ENCODE measurements around the gene GARIN5B.
A peak's percentile ranks its signal among the peaks of the same experiment; 100 is the strongest.

Gene GARIN5B

DNA sequence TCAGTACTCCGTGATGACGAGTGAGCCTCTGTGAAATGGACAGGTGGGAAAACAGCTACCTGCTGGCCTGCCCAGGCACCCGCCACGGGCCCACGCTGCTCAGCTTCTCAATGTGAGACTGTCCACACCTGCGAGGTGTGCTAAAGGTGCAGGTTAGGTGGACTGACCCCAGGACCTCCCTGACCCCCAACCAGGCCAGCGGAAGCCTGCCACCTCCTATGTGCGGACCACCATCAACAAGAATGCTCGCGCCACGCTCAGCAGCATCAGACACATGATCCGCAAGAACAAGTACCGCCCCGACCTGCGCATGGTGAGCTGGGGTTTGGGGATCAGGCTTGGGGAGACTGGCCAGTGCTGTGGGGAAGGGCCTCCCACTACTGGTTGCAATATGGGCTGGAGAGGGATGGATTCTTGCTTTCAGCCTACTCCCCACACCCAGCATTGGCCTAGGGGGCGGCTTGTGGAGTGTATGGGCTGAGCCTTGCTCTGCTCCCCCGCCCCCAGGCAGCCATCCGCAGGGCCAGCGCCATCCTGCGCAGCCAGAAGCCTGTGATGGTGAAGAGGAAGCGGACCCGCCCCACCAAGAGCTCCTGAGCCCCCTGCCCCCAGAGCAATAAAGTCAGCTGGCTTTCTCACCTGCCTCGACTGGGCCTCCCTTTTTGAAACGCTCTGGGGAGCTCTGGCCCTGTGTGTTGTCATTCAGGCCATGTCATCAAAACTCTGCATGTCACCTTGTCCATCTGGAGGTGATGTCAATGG is 24.9 kb upstream of the GARIN5B start:
- no peak for DNase-seq

DNA sequence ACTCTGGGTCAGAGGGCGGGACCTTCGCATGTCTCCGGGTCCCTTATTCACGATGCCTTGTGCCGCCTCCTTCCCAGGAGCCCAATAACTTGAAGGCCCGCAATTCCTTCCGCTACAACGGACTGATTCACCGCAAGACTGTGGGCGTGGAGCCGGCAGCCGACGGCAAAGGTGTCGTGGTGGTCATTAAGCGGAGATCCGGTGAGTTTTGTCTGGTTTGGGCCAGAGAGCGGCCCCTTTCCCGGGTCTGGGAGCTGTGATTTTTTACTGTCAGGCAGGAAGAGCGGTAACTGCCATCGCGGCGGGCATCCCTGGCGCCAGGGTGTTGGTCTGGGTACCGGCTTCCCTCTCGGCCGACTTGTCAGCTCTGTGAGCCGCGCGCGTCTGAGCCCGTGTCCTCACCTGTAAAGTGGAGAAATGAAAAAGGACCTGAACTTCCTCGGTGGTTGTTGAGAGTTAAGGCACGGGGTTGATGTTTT is 23.5 kb upstream of the GARIN5B start:
- DNase-seq, result no peak

DNA sequence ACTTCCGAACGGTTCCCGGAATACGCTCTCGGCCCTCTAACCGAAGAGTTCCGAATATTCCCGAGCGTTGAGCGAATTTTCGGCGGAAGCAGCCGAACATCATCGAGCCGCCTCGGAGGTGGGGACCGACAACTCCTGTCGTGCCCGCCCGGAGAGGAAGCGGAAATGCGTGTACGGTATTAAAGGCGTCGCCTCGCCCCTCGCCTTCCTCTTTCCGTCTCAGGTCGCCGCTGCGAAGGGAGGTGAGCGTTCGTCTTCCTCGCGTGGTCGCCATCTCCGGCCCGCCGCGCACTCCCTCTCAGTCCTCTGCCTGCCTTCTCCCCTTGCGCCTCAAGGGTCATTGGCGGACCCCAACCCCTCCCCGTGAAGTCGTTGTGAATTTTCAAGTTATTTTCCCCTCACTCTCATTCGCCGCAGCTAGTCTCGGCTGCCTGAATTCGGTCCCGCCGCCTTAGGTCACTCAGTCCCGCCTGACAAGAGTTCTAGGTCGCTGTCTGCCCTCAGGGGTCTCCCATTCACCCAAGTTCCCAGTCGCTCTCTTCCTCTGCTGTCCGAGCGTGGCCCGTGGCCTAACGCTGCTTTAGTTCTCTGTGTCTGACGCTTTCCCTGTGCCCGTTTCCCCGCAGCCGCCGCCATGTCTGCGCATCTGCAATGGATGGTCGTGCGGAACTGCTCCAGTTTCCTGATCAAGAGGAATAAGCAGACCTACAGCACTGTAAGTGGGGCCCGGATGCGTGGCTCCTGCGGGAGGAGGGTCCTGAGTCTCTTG is 22.8 kb upstream of the GARIN5B start, which contains the start of gene RPL28:
RPL28 (plus strand) TSS at position 209 of the 769 bp plus-strand sequence; CDS start at position 635, 426 bp downstream.
- DNase-seq, result peak; percentile 99

DNA sequence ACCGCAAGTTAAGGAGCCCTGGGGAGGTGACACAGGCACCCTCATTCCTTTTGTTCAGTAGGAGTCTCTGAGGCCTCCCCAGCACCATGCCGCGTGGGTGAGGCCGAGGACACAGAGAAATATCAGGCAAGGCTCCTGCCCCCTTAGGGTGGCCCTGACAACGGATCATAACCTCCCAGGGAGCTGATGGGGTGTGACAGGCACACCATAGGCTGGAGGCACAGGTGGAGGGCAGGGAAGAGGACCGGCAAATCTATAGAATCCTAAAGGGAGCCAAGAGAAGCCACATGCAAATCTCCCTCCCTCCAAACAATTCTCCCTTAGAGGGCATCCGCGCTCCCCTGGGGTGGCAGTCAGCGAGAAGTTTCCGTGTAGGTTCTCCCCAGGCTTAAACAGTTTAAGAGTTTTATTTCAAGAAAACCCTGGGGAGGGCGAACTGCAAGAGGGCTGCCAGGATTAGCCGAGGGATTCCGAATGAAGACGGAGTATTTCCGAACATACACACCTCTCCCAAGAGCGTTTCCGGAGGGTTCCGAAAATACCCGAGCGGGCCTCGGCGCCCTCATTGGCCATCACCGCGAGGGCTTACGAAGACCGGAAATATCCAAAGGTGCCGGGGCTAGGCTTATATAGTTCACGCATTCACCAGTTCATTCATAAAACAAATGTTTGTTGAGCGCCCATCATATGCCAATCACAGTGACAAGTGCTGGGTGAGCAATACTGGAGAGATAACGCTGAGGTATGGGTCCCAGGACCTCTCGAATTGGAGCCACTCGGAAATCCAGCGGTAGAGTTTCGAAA is 22.1 kb upstream of the GARIN5B start:
- peak; percentile 96 for DNase-seq

DNA sequence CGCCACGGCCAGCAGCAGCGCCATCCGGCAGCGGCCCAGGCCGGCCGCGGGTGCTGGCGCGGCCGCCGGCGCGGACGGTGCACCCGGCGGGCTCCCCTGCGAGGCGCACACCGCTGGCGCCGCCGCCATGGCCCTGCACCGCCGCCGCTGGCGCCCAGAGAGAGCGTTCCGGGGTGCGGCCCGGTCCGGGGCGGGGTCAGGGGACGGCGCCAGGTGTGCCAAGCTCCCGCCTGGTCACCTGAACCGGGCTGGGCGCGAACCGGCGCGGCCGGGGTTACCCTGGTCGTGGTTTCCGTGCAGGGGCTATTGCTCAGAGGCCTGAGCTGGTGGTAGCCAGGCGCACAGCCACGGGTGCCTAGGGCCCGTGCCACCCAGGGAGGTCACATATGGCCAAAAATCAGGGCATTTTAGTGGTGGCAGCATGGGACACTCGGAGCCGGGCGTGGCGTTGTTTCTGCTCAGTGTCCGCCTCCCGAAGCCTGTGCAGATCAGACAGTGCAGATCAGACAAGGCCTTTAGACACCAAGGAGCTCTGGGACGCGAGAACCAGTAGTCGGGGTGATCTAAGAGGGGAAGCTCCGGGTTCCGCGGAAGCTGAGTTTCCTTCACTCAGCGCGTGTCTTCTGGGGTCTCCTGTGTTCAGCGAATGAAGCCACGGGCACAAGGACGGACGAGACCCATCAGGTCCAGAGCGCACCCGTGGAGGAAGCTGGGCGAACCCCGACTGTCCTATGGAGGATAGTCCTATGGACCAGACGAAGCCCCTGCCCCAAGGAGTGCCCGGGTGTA is 21.3 kb upstream of the GARIN5B start, which contains the start of gene TMEM238:
TMEM238 (minus strand) TSS at position 162 of the 789 bp plus-strand sequence; CDS start at position 129, 33 bp downstream.
- peak; percentile 31 for DNase-seq

DNA sequence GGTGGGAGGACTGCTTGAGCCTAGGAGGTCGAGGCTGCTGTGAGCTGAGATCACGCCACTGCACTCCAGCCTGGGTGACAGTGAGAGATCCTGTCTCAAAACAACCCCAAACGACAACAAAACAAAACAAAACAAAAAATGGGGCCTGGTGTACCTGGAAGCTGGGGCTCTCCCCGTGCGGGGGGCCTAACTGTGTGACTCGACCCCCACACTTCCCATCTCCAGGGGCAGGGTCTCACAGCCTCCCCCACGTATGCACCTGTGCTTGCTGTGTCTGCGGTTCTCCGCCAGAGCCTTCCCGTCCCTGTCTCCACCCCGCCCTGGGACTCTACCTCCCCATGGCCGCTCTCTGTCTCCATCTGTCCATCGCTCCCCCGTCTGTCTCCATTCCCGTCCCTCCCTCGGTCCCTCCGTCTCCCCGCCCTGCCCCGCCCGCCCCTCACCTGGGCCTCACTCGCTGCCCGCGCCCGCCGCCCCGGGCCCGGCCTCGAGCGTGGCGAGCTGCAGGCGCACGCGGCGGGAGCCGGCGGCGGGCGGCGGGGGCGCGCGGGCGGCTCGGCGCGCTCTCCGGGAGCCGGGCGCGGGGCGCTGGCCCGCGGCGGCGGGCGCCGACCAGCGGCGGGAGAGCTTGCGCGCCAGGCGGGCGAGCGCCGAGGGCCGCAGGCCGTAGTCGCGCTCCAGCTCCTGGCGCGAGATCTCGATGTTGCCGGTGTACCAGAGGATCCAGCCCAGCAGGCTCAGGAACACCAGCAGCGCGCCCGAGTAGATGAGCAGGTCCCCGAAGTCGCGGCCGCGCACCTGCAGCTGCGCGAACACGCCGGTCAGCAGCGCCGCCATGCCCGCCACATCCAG is 20.4 kb upstream of the GARIN5B start:
- DNase-seq, result peak; percentile 55

DNA sequence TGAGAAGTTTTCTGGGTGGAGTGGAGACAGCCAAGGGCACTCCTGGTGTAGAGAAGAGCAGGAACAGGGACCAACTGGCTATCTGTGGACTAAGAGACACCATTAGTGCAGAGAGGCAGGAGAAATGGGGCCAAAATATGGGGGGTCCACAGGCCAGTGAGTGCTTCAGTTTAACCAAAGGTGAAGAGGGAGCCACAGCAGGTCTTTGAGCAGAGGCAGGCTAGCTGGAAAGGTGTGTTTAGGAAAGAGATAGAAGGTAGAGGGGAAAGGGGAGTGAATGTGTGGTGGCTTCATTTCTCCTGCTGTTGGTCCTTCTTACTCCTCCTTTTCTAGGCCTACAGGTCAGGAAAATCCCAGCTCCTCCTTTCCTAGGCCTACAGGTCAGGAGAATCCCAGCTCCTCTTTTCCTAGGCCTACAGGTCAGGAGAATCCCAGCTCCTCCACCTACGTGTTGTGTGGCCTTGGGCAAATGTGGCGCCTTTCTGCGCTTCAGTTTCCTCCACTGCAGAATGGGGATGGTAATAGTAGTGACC is 19.5 kb upstream of the GARIN5B start:
- no peak for DNase-seq

DNA sequence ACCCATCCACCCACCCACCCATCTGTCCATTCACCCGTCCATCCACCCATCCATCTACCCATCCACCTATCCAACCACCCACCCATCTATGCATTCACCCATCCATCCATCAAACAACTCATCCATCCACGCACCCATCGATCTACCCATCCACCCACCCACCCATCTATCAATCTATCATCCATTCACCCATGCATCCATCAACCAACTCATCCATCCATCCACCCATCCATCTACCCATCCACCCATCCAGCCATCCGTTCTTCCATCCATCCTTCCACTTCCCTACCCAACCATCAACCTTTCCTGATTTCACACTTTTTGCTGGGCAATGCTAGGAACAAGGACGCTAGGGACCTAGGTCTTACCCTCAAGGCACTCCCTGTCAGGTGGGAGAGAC is 19.0 kb upstream of the GARIN5B start:
- DNase-seq, result no peak

DNA sequence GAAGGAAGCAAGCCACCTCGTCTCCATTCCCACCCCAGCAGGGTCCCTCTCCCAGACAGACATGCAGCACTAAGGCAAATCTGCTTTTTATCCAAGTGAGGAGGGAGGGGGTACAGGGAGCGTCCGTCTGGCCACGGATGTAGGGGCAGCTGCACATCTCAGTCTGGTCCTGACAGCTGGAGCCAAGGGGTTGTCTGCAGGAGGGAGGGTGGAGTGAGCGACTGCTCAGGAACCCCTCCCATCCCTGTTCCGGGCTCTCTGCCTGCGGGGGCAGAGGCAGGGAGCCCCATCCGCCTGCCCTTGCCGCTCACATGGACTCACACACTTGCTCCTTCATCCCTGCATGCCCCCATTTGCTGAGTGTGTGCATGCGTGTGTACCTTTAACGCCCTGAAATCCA is 16.1 kb upstream of the GARIN5B start:
- no peak for DNase-seq

DNA sequence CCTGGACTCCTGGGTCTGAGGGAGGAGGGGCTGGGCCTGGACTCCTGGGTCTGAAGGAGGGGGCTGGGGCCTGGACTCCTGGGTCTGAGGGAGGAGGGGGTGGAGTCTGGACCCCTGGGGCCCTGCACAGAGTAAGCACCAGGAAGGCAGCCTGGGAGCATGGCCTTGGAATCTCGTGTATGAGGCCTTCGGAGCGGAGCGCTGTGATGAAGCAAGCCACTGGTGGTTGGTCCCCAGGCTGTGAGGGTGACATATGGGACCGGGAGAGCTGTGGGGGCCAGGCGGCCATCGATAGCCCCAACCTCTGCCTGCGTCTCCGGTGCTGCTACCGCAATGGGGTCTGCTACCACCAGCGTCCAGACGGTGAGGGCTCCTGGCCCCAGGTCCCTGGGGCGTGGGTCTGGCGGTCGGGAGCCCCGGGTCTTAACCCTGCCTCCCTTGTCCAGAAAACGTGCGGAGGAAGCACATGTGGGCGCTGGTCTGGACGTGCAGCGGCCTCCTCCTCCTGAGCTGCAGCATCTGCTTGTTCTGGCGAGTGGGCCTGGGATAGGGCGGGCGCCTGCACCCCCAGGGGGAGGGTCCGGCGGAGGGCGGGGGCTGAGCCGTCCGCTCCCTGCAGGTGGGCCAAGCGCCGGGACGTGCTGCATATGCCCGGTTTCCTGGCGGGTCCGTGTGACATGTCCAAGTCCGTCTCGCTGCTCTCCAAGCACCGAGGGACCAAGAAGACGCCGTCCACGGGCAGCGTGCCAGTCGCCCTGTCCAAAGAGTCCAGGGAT is 14.5 kb upstream of the GARIN5B start:
- DNase-seq, result no peak

DNA sequence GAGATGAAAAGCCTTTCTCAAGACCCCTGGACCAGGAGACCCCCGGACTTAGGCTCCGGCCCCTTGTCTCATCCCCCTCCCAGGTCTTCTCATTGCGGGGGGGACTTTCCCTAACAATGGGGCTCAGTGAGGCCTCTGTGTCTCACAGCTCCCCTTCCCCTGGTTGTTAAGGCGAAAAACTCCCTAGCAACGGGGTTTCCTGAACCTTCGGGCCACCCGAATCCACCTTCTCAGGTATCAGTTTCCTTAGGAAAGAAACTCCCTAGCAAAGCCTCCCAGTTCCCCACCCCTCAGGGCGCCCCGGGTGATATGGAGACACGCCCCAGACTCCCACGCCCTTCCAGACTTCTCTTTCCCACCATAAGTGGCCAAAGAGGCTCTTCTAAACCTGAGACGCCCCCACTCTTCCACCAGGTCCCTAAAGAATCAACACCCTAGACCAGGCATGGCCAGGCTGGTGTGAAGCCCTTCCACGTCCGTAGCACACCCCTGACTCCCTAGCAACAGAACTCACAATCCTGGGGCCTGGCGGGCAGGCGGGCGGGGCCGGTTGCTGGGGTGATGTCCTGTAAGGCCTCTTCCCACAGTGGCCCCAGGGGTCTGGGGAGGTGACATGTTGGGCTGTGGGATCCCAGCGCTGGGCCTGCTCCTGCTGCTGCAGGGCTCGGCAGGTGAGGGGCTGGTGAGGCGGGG is 13.3 kb upstream of the GARIN5B start, which contains the start of gene TMEM190:
TMEM190 (plus strand) TSS at position 586 of the 693 bp plus-strand sequence; CDS start at position 614, 28 bp downstream.
- no peak for DNase-seq

DNA sequence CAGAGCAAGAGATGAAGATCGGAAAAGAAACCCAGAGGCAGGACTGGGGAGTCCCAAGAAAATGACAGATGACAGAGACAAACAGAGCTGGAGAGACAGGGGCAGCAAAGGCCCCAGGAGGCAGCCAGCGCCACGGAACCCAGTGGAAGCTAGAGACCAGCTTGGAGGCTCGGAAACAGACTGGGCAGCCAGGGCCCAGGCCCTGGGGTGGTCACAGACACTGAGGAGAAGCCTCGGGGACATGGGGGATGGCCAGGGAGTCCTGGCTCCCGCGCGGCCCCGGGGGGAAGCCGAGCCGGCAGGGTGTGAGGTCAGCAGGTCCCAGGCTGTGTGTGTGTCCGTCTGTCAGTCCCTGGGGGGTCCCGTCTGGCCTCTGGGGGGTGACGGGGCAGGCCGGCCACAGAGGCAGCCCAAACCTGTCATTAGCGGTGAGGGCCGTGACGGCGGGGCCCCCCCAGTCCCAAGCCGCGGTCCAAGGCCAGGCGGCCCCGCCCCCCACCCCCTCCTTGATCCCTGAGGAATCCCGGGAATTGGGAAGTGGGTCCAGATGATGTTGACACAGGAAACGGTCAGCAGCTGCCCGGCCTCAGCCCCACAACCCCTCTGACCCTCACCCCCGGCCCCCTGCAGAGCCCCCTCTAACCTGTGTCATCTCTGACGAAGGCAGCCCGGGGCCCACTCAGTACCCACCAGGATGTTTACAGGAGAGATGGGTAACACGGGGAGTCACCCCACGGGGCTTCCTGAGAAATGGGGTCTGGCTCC is 11.1 kb upstream of the GARIN5B start:
- DNase-seq, result no peak

DNA sequence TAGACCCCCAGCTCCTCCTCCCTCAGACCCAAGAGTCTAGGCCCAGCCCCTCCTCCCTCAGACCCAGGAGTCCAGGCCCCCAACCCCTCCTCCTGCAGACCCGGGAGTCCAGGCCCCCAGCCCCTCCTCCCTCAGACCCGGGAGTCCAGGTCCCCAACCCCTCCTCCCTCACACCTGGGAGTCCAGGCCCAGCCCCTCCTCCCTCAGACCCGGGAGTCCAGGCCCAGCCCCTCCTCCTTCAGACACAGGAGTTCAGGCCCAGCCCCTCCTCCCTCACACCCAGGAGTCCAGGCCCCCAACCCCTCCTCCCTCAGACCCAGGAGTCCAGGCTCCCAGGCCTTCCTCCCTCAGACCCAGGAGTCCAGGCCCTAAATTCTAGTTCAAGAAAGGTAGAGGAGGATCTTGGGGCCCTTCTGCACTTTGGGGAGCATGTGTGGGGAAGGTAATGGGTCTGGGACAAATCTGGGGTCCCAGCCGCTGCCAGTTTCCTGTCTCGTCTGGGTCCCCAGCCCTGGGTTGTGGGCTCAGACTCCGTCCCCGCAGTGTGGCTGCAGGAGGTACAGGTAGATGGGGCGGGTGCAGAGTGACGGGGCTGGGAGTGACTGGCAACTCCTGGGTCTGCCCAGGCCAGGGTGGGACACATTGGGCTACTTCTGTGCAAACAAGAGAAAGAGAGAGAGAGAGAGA is 10.4 kb upstream of the GARIN5B start:
- DNase-seq, result no peak

DNA sequence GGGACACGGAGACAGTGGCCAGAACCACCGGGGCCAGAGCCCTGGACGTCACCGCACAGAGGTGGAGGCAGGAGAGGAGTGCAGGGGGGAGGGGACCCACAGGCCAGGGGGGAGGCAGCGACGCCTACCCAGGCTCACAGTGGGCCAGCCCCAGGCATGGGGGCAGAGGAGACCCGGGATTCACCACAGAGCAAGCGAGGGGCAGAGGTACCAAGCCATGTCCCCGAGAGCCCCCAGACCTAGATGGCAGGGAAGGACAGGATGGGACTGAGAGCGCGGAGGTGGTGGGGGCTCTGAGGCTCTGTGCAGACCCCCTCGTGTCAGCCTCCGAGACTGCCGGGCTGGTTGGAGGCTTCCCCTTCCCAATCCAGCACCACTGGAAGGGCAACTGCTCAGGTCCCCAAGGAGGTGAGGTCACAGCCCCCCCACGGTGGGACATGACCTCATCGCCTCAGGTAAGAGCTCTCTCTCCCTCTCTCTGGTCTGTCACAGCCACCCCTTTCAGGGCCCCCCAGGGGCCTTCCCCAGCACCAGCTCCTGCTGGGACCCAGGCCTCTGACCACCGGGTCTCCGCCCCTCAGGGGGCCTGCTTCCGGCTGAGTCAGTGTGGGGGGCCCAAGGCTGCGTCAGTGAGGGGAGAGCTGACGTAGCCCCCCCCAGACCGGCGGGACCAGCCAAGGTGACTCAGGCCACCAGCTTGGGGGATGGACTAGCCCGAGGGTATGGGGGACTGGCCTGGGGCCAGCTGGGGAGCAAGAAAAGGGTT is 9.4 kb upstream of the GARIN5B start:
- DNase-seq, result no peak

DNA sequence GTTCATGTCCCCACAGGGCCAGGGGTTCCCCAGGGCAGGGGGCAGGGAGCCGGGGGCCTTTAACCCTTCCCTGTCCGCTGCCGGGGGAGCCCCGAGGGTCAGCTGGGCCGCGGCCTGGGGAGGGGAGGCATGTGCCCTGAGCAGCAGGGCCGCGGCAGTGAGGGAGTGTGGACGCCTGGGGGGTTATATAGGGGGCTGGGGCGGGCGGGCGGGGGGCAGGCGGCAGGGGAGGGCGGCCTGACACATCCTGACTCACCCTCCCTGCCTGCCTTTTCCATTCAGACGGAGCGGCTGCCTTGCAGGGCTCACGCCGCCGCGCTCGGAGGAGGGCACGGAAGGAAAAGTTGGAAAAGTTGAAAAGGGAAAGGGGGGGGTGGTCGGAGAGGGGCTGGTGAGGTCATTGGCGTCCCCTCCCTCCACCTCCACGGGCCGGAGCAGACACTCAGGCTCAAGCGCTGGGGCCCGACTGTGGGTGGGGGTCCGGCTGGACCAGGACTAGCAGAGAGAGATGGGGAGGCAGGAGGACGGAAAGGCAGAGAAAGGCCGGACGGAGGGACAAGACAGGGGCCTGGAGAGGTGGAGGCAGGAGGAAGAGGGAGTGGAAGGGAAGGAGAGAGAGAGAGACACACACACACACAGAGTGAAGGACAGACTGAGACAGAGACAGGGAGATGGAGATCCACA is 7.4 kb upstream of the GARIN5B start, which contains the start of gene IL11:
IL11 (minus strand) TSS at position 159 of the 684 bp plus-strand sequence; CDS start at position 6, 153 bp downstream.
- no peak for DNase-seq

DNA sequence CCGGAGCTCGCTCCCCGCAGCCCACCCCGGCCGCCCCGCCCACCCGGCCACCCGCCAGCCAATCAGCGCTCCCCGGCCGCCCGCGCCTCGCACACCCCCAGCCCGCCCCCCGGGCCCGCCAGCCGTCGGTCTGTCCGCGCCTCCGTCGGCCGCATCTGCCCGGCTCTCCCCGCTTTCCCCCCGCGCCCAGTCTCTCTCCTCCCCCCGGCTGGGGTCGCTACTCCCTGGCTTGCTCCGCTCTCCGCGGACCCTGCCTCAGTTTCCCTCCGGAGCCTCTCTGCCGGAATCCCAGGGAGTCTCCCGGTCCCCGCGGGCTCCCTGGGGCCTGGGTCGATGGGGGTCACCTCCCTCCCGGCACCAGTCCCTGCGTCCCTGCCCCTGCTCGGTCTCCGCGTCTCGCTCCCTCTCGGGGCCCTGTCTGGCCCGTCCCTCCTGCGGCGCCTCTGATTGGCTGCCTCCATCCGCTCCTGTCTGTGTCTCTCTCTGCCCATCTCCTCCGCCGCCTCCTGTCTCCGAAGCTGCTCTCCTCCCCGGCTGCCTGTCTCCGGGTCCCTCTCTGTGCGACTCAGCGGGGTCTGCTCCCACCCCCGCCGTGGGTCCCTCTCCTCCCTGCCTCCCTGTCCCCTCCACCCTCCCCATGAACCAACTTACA is 6.7 kb upstream of the GARIN5B start:
- DNase-seq, result no peak
